T47D (cell line): Measurements from ENCODE around the gene ANGPTL4.
"Not testable (repeated sequence)": the region's sequence is repeated elsewhere in the genome, so short reads cannot be mapped to it uniquely, and the experiment has no call there.

Experiments
- DNase-seq, 2 experiments: peaks; one replicate each; pipeline versions ENCODE4 v3.0.0 to v3.0.0-alpha.2; 2011 to 2012; ENCODE audit warnings: low read depth in 1 of 2, low spot score in 1 of 2
- JUND ChIP-seq: IDR thresholded peaks from 2 replicates; pipeline ENCODE4 v1.6.1; 2012; ENCODE audit warnings: low read depth
- in situ Hi-C: cut with HindIII; loops from 2 replicates; pipeline ENCODE4 v1.10.0; 2016; ENCODE audit warnings: low sequenced_read_pairs, low pct_unique_long_range_greater_than_20kb

The ANGPTL4 gene

DNA sequence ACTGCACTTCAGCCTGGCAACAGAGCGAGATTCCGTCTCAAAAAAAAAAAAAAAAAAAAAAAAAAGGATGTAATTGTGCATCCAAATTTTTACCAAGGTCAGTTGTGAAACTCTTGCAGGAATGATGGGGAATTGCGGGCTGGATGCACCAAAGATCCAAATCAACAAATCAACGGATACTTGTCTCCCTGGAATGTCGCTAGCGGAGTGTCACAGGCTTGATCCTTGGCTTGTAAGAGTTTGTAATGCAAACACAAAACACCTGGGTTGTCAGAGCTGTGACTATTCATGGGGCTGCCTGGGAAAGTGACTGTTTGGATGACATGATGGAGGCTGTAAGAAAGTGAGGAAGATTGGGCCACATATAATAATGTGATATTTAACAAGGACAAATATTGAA lies 25.1 kb upstream of the ANGPTL4 start:
- no peak for DNase-seq
- in situ Hi-C loops = no loop called here
- no peak for TF ChIP-seq JUND

DNA sequence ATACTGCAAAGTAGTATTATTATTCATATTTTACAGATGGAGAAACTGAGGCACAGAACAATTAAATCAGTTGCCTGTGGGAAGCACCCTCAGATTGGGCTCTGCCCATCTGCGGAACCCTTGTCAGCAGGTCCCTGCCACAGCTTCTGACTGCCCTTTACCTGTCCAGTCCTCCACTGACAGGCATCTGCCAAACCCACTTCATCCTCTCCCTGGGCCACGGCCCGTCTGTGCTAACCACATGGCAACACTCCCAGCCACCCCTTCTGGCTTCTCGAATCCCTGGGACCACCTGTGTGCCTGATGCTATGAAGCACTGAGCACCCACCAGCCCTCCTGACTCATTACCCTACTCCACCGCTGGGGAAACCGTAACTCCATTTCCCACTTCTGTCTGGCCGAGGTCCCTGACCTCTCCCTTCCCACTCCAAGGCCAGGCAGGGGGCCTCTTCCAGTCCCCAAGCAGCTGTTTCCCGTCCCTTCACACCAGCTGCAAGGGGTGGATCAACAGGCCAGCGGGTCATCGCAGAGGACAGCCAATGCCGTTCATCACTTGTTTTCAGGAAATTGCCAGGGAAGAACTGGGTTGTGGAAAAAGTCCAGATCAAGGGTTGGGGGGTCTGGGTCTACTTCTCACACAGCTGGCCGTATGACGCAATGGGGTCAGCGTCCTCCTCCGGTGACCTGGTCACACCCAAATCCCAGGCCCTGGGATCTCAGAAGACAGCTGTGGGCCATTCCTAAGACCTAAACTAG lies 23.4 kb upstream of the ANGPTL4 start:
- no peak for DNase-seq
- in situ Hi-C loops = no loop called here
- no peak for TF ChIP-seq JUND

DNA sequence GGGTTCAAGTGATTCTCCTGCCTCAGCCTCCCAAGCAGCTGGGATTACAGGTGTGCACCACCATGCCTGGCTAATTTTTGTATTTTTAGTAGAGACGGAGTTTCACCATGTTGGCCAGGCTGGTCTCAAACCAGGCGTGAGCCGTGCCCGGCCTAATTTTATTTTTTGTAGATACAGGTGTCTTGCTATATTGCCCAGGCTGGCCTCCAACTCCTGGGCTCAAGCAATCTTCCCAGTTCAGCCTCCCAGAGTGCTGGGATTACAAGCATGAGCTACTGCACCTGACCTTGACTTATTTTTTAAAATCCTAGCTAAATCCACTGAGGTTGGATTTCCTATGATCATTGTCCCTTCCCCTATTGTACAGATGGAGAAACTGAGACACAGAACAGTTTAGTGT lies 22.5 kb upstream of the ANGPTL4 start:
- DNase-seq, in situ Hi-C loops: not testable (repeated sequence)

DNA sequence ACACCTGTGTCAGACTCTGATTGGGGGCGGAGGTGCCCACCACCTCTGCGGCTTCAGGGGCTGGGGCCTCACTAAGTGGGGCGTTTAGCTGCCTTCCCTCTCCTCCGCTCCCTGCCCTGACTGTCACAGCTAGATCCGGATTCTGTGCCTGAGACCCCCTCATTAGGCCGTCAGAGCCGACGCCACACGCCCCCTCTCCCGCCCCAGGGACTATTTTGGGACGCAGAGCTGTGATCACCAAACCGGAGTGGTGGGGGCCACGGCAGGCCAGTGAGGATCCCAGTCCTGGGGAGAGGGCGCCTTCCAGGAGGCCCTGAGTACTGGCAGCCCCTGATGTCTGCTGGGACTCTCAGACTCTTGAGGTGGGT lies 21.7 kb upstream of the ANGPTL4 start:
- no peak for DNase-seq
- no peak for TF ChIP-seq JUND
- in situ Hi-C loops = no loop called here

DNA sequence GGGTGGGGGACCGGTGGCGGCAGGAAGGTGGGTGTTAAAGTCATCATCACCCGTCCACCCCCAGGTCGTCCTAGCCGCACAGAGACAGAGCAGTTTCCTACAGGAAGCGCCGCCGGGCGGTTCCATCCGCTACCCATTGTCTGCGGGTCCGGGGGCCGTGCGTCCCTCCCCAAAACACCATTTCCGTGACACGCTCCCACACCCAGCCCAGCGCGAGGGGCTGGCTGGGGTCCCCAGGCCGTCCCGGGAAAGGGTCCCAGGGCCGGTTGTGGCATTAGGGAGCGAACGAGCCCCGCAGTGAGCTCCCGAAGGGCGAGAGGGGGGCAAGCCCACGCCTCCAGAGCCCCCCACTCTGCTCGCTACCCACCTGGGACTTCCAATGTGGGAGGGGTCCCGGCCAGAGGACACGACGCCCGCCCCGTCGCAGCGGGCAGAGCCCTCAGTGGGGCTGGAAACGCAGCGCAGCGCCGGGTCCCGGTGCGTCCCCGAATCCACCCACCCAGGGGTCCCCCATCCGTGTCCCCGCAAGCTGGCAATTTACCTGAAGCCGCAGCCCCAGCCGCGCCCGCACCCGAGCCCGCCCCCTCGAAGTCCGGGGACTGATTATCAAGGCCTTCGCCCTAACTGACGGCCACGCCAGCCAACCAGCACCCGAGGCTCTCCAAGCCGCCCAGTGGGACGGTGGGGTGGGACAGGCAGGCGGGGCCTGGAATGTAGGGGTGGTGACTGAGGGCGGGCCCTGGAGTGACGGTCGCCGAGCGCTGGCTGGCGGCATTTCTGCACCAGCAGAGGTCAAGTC lies 21.1 kb upstream of the ANGPTL4 start, which contains the start of gene KANK3:
KANK3 (minus strand) TSS at position 579 of the 799 bp plus-strand sequence. CDS start 5,434 bp downstream, outside the sequence.
- TF ChIP-seq JUND = no peak
- in situ Hi-C loops = no loop called here
- peak; percentile 94 to 96 for DNase-seq

DNA sequence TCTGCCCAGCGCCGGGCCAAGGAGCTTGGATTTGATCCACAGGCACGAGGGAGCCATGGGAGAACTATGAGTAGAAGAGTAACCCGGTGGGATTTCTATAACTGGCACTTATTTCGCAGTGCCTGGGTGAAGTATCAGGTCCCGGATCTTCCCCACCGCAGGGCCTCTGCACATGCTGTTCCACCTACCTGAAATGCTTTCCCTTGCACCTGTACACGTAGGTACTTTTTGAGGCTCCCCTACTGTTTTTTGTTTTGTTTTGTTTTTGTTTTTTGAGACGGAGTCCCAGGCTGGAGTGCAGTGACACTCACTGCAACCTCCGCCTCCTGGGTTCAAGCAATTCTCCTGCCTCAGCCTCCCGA lies 20.5 kb upstream of the ANGPTL4 start:
- in situ Hi-C loops = no loop called here
- no peak for DNase-seq
- TF ChIP-seq JUND = no peak

DNA sequence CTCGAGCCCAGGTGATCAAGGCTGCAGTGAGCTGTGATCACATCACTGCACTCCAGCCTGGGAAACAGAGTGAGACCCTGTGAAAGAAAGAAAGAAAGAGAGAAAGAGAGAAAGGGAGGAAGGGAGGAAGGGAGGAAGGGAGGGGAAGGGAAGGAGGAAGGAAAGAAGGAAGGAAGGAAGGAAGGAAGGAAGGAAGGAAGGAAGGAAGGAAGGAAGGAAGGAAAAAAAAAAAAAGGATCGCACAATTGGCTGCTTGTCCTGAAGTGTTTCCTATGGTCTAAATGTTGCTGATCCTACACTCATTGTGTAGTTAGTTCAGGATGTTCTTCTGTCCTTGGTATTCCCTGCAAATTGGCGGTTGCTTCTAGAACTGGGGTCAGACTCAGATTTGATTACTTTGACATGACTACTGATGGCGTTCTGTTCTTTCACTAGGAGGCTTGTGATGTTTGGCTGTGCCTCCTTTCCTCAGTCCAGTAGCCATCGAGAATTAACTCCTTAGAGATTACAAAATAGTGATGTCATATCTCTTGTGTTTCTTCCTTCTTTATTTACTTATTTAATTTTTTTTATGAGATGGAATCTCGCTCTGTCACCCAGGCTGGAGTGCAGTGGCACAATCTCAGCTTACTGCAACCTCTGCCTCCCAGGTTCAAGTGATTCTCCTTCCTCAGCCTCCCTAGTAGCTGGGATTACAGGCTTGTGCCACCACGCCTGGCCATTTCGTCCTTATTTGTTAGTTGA lies 14.2 kb upstream of the ANGPTL4 start:
- in situ Hi-C loops = not testable (repeated sequence)

DNA sequence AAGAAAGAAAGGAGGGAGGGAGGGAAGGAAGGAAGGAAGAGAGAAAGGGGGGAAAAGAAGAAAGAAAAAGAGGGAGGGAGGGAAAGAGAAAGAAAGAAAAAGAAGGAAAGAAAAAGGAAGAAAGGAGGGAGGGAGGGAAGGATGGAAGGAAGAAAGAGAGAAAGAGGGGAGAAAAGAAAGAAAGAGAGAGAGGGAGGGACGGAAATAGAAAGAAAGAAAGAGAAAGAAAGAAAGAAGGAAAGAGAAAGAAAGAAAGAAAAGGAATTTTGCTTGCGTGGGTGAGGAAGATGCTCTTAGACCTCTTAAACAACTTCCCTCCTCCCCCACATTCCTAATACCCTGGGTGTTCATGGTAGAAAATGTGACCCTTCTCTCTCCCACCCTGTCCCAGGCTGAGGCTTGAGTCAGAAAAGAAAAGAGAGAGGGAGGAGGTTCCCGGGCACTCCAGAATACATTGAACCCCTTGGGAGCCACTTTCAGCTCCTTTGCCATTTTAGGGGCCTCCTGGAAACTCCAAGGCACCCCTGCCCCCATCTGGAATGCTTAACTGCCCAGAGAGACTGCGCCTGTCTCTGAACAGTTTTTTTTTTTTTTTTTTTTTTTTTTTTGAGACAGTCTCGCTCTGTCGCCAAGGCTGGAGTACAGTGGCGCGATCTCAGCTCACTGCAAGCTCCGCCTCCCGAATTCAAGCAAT lies 11.7 kb upstream of the ANGPTL4 start:
- DNase-seq = no peak
- no peak for TF ChIP-seq JUND
- in situ Hi-C loops = no loop called here

More for the DNA sequence above, 14.2 kb upstream of the ANGPTL4 start:
- DNase-seq = not testable (repeated sequence)

DNA sequence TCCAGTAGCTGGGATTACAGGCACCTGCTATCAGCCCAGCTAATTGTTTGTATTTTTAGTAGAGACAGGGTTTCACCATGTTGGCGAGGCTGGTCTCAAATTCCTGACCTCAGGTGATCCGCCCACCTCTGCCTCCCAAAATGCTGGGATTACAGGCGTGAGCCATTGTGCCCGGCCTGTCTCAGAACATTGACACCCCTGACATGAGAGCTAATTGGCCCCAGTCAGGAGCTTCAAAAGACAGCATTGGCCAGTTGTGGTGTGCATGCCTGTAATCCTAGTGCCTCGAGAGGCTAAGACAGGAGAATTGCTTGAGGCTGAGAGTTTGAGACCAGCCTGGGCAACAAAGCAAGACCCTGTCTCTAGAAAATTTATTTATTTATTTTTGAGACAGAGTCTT lies 11.1 kb upstream of the ANGPTL4 start:
- in situ Hi-C loops, DNase-seq: not testable (repeated sequence)

DNA sequence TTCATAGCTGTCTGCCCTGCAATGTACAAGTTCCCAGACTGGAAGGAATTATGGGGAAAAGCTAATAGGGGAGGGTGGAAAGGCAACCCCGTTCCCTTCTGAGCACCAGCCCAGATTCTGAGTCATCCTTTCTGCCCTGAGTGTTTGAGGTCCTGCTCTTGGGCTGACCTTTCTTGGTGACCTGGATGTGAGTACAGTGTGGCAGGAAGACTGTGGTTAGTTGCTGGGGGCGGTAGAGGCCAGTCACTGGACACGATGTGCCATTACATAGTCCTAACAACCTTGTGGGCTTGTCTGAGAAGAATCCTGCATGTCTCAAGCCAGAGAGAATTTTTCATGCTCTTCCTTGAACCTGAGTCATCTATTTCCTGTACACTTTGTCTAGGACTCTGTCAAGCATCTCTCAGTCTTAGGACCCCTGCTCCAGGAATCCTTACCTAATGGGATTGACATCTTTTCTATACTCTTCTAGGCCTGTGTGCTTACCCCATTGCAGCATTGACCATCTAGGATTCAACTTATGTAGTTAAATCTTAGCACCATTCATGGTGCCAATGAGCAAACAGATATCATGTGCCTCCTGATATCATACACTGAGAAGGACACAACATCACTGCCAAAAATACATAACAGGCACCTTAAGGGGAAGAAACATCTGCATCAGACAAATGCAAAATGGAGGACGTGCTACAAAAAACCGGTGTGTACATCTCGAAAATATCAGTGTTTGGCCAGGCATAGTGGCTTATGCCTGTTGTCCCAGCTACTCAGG lies 8.1 kb upstream of the ANGPTL4 start:
- in situ Hi-C loops = no loop called here
- TF ChIP-seq JUND = no peak
- no peak for DNase-seq

DNA sequence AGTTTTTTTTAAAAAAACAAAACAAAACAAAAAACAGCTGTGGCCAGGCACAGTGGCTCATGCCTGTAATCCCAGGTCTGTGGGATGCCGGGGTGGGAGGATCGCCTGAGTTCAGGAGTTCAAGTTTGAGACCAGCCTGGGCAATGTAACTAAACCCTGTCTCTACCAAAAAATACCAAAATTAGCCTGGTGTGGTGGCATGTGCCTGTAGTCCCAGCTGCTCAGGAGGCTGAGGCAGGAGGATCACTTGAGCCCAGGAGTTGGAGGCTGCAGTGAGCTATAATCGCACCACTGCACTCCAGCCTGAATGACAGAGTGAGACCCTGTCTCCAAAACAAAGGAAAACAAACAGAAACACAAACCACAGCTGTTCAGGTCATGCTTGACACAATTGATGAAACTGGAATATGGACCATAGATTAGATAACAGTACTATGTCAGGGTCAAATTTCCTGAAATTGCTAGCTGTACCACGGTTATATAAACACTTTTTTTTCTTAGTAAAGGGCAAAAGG lies 6.9 kb upstream of the ANGPTL4 start:
- in situ Hi-C loops = no loop called here
- no peak for TF ChIP-seq JUND
- no peak for DNase-seq

DNA sequence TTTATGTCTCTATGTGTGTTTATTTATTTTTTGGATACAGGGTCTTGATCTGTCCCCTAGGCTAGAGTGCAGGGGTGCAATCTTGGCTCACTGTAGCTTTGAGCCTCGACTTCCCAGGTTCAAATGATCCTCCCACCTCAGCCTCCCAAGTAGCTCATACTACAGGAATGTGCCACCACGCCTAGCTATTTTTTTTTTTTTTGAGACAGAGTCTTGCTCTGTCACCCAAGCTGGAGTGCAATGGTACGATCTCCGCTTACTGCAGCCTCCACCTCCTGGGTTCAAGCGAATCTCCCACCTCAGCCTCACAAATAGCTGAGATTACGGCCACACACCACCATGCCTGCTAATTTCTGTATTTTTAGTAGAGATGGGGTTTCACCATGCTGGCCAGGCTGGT lies 5.0 kb upstream of the ANGPTL4 start:
- TF ChIP-seq JUND = no peak
- no peak for DNase-seq
- in situ Hi-C loops = no loop called here
